Breast epithelium (tissue), 3 donors: ENCODE results near the gene TSEN34.

ENCODE experiments used
- CTCF ChIP-seq, 3 donors: fragments of 450-650 bp; IDR thresholded peaks; one replicate each; pipeline ENCODE4 v1.5.1; 2016 to 2017; ENCODE audit warnings: antibody characterized with exemption in 3 of 3, mild to moderate bottlenecking in 3 of 3, moderate library complexity in 3 of 3
- POLR2A ChIP-seq: fragments of 450-650 bp; IDR thresholded peaks from one replicate; pipeline ENCODE4 v1.6.1; 2016; ENCODE audit warnings: antibody characterized with exemption, mild to moderate bottlenecking, moderate library complexity
- POLR2AphosphoS5 ChIP-seq, 3 donors: sonication (generic); formaldehyde crosslinking; IDR thresholded peaks; one replicate each; pipeline ENCODE4 v1.6.1; 2017; ENCODE audit warnings: antibody characterized with exemption in 3 of 3

- TF ChIP-seq POLR2A (no peak), CTCF (IDR thresholded peaks at IDR 0.05) (no peak), POLR2AphosphoS5 (IDR thresholded peaks at IDR 0.05) (no peak)
These were observed 27.2 kb downstream of the TSEN34 start for GRCh38 chr19:54218259-54218658.
